Activated CD4-positive, alpha-beta T cell treated with anti-CD3 and anti-CD28 coated beads, Interleukin-2, amount 50 U/mL, for 4 hours (primary cell): ENCODE results near the gene ORC4.
A peak's percentile ranks its signal among the peaks of the same experiment; 100 is the strongest.
"Not testable (repeated sequence)": the region's sequence is repeated elsewhere in the genome, so short reads cannot be mapped to it uniquely, and the experiment has no call there.

Source experiments
- DNase-seq, 2 experiments: peaks; one replicate each; pipeline ENCODE4 v3.0.0-alpha.2; 2020

The ORC4 gene

GRCh38 chr2:148013876-148014275 is 6.7 kb downstream of the ORC4 start:
- DNase-seq: no peak

- DNase-seq: not testable (repeated sequence)
Observed at GRCh38 chr2:148008411-148008810, 12.1 kb downstream of the ORC4 start.

- DNase-seq: no peak
Observed at GRCh38 chr2:148007219-148007900, 13.2 kb downstream of the ORC4 start.

- no peak for DNase-seq
Observed at GRCh38 chr2:148006249-148007007, 14.1 kb downstream of the ORC4 start.

GRCh38 chr2:148002420-148002819 is 18.1 kb downstream of the ORC4 start:
- not testable (repeated sequence) for DNase-seq

- DNase-seq: no peak
Observed at GRCh38 chr2:148000095-148000494, 20.4 kb downstream of the ORC4 start.

GRCh38 chr2:147999126-147999525 is 21.4 kb downstream of the ORC4 start:
- no peak for DNase-seq

GRCh38 chr2:147998203-147998602 is 22.3 kb downstream of the ORC4 start:
- DNase-seq: no peak

GRCh38 chr2:147996828-147997227 is 23.7 kb downstream of the ORC4 start:
- DNase-seq: no peak

GRCh38 chr2:147994965-147995364 is 25.6 kb downstream of the ORC4 start:
- DNase-seq: not testable (repeated sequence)

- peak; percentile 5 to 22 for DNase-seq
Observed at GRCh38 chr2:147989809-147990403, 30.6 kb downstream of the ORC4 start.

- DNase-seq: no peak
Observed at GRCh38 chr2:147989102-147989501, 31.4 kb downstream of the ORC4 start.

GRCh38 chr2:147980940-147981528 is 39.5 kb downstream of the ORC4 start:
- no peak for DNase-seq

- DNase-seq: no peak
Observed at GRCh38 chr2:147977679-147978078, 42.9 kb downstream of the ORC4 start.

- no peak for DNase-seq
Observed at GRCh38 chr2:147976102-147976501, 44.4 kb downstream of the ORC4 start.

- no peak for DNase-seq
Observed at GRCh38 chr2:147968571-147968970, 52.0 kb downstream of the ORC4 start.

GRCh38 chr2:147952118-147952517 is 68.4 kb downstream of the ORC4 start:
- no peak for DNase-seq

GRCh38 chr2:147945660-147946059 is 74.9 kb downstream of the ORC4 start:
- DNase-seq: no peak

- DNase-seq: no peak
Observed at GRCh38 chr2:147939313-147939712, 81.2 kb downstream of the ORC4 start.

- no peak for DNase-seq
Observed at GRCh38 chr2:147937744-147938349, 82.7 kb downstream of the ORC4 start.

- DNase-seq: no peak
Observed at GRCh38 chr2:147934881-147935620, 85.5 kb downstream of the ORC4 start.

- no peak for DNase-seq
Observed at GRCh38 chr2:147933931-147934330, 86.6 kb downstream of the ORC4 start.
